Measurements from ENCODE around the gene RNF181. TPM values are rescaled to one million over a fixed set of nuclear protein-coding genes. Genes with fewer than 3 reads are reported as not detected.

Gene RNF181
- total and polyA plus RNA-seq, 2 of the 13 experiments (the other 11 are each of a cell fraction or from before 2014, with no cell fraction given): 224 to 578 TPM

- TF ChIP-seq ZSCAN25 (CRISPR knock-in tag; IDR thresholded peaks at IDR 0.05) (no peak), ZNF207 (IDR thresholded peaks at IDR 0.05; ENCODE audit: borderline replicate concordance) (no peak), NFYB (CRISPR knock-in tag; IDR thresholded peaks at IDR 0.05) (no peak), PPARG (CRISPR knock-in tag; conservative IDR thresholded peaks at IDR 0.05) (peak; percentile 89), MZF1 (CRISPR knock-in tag; IDR thresholded peaks at IDR 0.05; ENCODE audit: borderline replicate concordance) (no peak), ZNF260 (CRISPR knock-in tag; IDR thresholded peaks at IDR 0.05; ENCODE audit: borderline replicate concordance, low read depth) (no peak), ZNF510 (CRISPR knock-in tag; IDR thresholded peaks at IDR 0.05; ENCODE audit: low read depth) (peak; percentile 93; the same call in 1 of the 2 replicates), MXI1 (IDR thresholded peaks at IDR 0.05; ENCODE audit: borderline replicate concordance, low read depth, low read length) (peak; percentile 85; the same call in 2 of the 3 replicates), CSRNP1 (CRISPR knock-in tag; IDR thresholded peaks at IDR 0.05) (peak; percentile 89; the same call in 1 of the 2 replicates), KDM3A (CRISPR knock-in tag; IDR thresholded peaks at IDR 0.05; ENCODE audit: low read depth) (peak; percentile 15; the same call in 1 of the 2 replicates), YEATS2 (CRISPR knock-in tag; IDR thresholded peaks at IDR 0.05; ENCODE audit: borderline replicate concordance) (peak; percentile 12; the same call in 1 of the 2 replicates), ZKSCAN5 (CRISPR knock-in tag; IDR thresholded peaks at IDR 0.05) (no peak), ZNF253 (CRISPR knock-in tag; IDR thresholded peaks at IDR 0.05; ENCODE audit: borderline replicate concordance) (no peak), RBM22 (optimal IDR thresholded peaks at IDR 0.05; ENCODE audit: low read length) (peak; percentile 12), HMGA1 (CRISPR knock-in tag; conservative IDR thresholded peaks at IDR 0.05) (no peak), ZNF788 (CRISPR knock-in tag; IDR thresholded peaks at IDR 0.05; ENCODE audit: borderline replicate concordance) (no peak), IRX3 (CRISPR knock-in tag; IDR thresholded peaks at IDR 0.05; ENCODE audit: borderline replicate concordance, low read depth) (0 out of 2 replicates have a peak, but pooled peaks have one; percentile 34), KDM5B (CRISPR knock-in tag; IDR thresholded peaks at IDR 0.05; ENCODE audit: borderline replicate concordance) (no peak), STAG1 (CRISPR knock-in tag; IDR thresholded peaks at IDR 0.05) (peak; percentile 1; the same call in 1 of the 2 replicates), CERS6 (CRISPR knock-in tag; IDR thresholded peaks at IDR 0.05) (no peak), KAT2B (IDR thresholded peaks at IDR 0.05; ENCODE audit: borderline replicate concordance, low read depth, low read length) (no peak), ZNF782 (CRISPR knock-in tag; IDR thresholded peaks at IDR 0.05; ENCODE audit: borderline replicate concordance) (no peak), ZNF775 (CRISPR knock-in tag; IDR thresholded peaks at IDR 0.05; ENCODE audit: borderline replicate concordance) (peak; percentile 95; the same call in 1 of the 2 replicates), NR1H2 (CRISPR knock-in tag; IDR thresholded peaks at IDR 0.05; ENCODE audit: borderline replicate concordance, low read depth) (no peak), ZNF451 (CRISPR knock-in tag; IDR thresholded peaks at IDR 0.05) (peak; percentile 39; the same call in 1 of the 2 replicates), KMT2B (CRISPR knock-in tag; IDR thresholded peaks at IDR 0.05) (peak; percentile 49; the same call in 1 of the 2 replicates), ZNF547 (CRISPR knock-in tag; IDR thresholded peaks at IDR 0.05) (0 out of 2 replicates have a peak, but pooled peaks have one; percentile 14), ZNF264 (CRISPR knock-in tag; IDR thresholded peaks at IDR 0.05) (peak; percentile 13; the same call in 1 of the 2 replicates), SIN3A (IDR thresholded peaks at IDR 0.05; ENCODE audit: borderline replicate concordance, low read depth, low read length) (peak; percentile 86; the same call in 1 of the 2 replicates)
Measured at GRCh38 chr2:85584857-85585780, 10.4 kb upstream of the RNF181 start (continued).
